ENCODE measurements around the gene SH3BGR.

- TF ChIP-seq POLR2AphosphoS5 (IDR thresholded peaks at IDR 0.05) (no peak), CTCF (IDR thresholded peaks at IDR 0.05) (no peak)
Observed at GRCh38 chr21:39453571-39454179, 1.9 kb downstream of the SH3BGR start.

Measured in sigmoid colon (tissue), 4 donors.